ENCODE measurements around the gene FAM185A.

FAM185A gene

GRCh38 chr7:102813191-102814024 is 64.6 kb downstream of the FAM185A start:
- Histone ChIP-seq H3K9me3 (ENCODE audit: insufficient read depth, low read length, severe bottlenecking) (no peaks in the 10 kb centered on the region), H3K4me2 (ENCODE audit: insufficient read depth, low read length) (no peak overlapping the region), H3K79me2 (ENCODE audit: insufficient read depth, low read length) (no peaks in the 10 kb centered on the region), H3K36me3 (ENCODE audit: insufficient read depth, low read length) (no peaks in the 10 kb centered on the region), H3K4me3 (ENCODE audit: low read depth in 1 of 2, low read length in 2 of 2) (no peak overlapping the region), H3K4me1 (ENCODE audit: insufficient read depth, low read length) (no peaks in the 10 kb centered on the region), H3K27me3 (ENCODE audit: insufficient read depth, low read length, poor library complexity) (no peaks in the 10 kb centered on the region), H3K9ac (ENCODE audit: low read depth, low read length) (no peak overlapping the region), H2AFZ (ENCODE audit: low read depth, low read length) (no peak overlapping the region), H3K27ac (ENCODE audit: low read length) (no peak overlapping the region), H4K20me1 (ENCODE audit: insufficient read depth, low read length) (no peaks in the 10 kb centered on the region)
- TF ChIP-seq, protein P1, sequence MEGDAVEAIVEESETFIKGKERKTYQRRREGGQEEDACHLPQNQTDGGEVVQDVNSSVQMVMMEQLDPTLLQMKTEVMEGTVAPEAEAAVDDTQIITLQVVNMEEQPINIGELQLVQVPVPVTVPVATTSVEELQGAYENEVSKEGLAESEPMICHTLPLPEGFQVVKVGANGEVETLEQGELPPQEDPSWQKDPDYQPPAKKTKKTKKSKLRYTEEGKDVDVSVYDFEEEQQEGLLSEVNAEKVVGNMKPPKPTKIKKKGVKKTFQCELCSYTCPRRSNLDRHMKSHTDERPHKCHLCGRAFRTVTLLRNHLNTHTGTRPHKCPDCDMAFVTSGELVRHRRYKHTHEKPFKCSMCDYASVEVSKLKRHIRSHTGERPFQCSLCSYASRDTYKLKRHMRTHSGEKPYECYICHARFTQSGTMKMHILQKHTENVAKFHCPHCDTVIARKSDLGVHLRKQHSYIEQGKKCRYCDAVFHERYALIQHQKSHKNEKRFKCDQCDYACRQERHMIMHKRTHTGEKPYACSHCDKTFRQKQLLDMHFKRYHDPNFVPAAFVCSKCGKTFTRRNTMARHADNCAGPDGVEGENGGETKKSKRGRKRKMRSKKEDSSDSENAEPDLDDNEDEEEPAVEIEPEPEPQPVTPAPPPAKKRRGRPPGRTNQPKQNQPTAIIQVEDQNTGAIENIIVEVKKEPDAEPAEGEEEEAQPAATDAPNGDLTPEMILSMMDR (IDR thresholded peaks at IDR 0.05; ENCODE audit: borderline replicate concordance, extremely low read depth, low read length, poor library complexity, severe bottlenecking) = no peak
- no peak for TF ChIP-seq EZH2 (IDR thresholded peaks at IDR 0.05; ENCODE audit: borderline replicate concordance, low read depth, low read length, severe bottlenecking)
- DNase-seq (no peak), ATAC-seq (ENCODE audit: insufficient read depth, low read depth) (no peak)

- H3K79me2 ChIP-seq (ENCODE audit: insufficient read depth, low read length) = no peaks in the 10 kb centered on the region
- DNase-seq (no peak), ATAC-seq (ENCODE audit: insufficient read depth, low read depth) (no peak)
- H3K9ac ChIP-seq (ENCODE audit: low read depth, low read length) = no peak overlapping the region
- H3K36me3 ChIP-seq (ENCODE audit: insufficient read depth, low read length) = no peaks in the 10 kb centered on the region
- H3K9me3 ChIP-seq (ENCODE audit: insufficient read depth, low read length, severe bottlenecking) = no peaks in the 10 kb centered on the region
- no peak overlapping the region for H3K4me3 ChIP-seq (ENCODE audit: low read depth in 1 of 2, low read length in 2 of 2)
- TF ChIP-seq, protein P1 (IDR thresholded peaks at IDR 0.05; ENCODE audit: borderline replicate concordance, extremely low read depth, low read length, poor library complexity, severe bottlenecking) = no peak
- no peak for TF ChIP-seq EZH2 (IDR thresholded peaks at IDR 0.05; ENCODE audit: borderline replicate concordance, low read depth, low read length, severe bottlenecking)
- H3K4me2 ChIP-seq (ENCODE audit: insufficient read depth, low read length) = no peak overlapping the region
- no peak overlapping the region for H2AFZ ChIP-seq (ENCODE audit: low read depth, low read length)
- no peaks in the 10 kb centered on the region for H4K20me1 ChIP-seq (ENCODE audit: insufficient read depth, low read length)
- H3K4me1 ChIP-seq (ENCODE audit: insufficient read depth, low read length) = no peaks in the 10 kb centered on the region
- H3K27me3 ChIP-seq (ENCODE audit: insufficient read depth, low read length, poor library complexity) = no peaks in the 10 kb centered on the region
- H3K27ac ChIP-seq (ENCODE audit: low read length) = no peak overlapping the region
These were observed 65.2 kb downstream of the FAM185A start for GRCh38 chr7:102814025-102814471.

- H3K27ac ChIP-seq (ENCODE audit: low read length) = no peak overlapping the region
- H4K20me1 ChIP-seq (ENCODE audit: insufficient read depth, low read length) = no peaks in the 10 kb centered on the region
- no peak overlapping the region for H2AFZ ChIP-seq (ENCODE audit: low read depth, low read length)
- no peak overlapping the region for H3K4me2 ChIP-seq (ENCODE audit: insufficient read depth, low read length)
- H3K27me3 ChIP-seq (ENCODE audit: insufficient read depth, low read length, poor library complexity) = no peaks in the 10 kb centered on the region
- no peak for DNase-seq
- H3K9me3 ChIP-seq (ENCODE audit: insufficient read depth, low read length, severe bottlenecking) = no peaks in the 10 kb centered on the region
- no peak overlapping the region for H3K9ac ChIP-seq (ENCODE audit: low read depth, low read length)
- H3K4me1 ChIP-seq (ENCODE audit: insufficient read depth, low read length) = no peaks in the 10 kb centered on the region
- no peak for ATAC-seq (ENCODE audit: insufficient read depth, low read depth)
- H3K36me3 ChIP-seq (ENCODE audit: insufficient read depth, low read length) = no peaks in the 10 kb centered on the region
- H3K79me2 ChIP-seq (ENCODE audit: insufficient read depth, low read length) = no peaks in the 10 kb centered on the region
- no peak overlapping the region for H3K4me3 ChIP-seq (ENCODE audit: low read depth in 1 of 2, low read length in 2 of 2)
- TF ChIP-seq, protein P1 (IDR thresholded peaks at IDR 0.05; ENCODE audit: borderline replicate concordance, extremely low read depth, low read length, poor library complexity, severe bottlenecking) = no peak
- no peak for TF ChIP-seq EZH2 (IDR thresholded peaks at IDR 0.05; ENCODE audit: borderline replicate concordance, low read depth, low read length, severe bottlenecking)
These were observed 69.1 kb downstream of the FAM185A start for GRCh38 chr7:102817616-102818573.

All from DND-41 (cell line).